Raji (cell line): ENCODE measurements around the gene WDR37.

ENCODE experiments used
- POLR2A ChIP-seq: IDR thresholded peaks from 2 replicates; pipeline ENCODE4 v1.6.1; 2011; ENCODE audit warnings: low read depth, low read length, control low read depth; ENCODE audit not compliant: insufficient read depth

The WDR37 gene

GRCh38 chr10:1104971-1105370 is 48.8 kb downstream of the WDR37 start:
- TF ChIP-seq POLR2A, result no peak

GRCh38 chr10:1107004-1107403 is 50.8 kb downstream of the WDR37 start:
- no peak for TF ChIP-seq POLR2A

GRCh38 chr10:1107679-1108078 is 51.5 kb downstream of the WDR37 start:
- TF ChIP-seq POLR2A, result no peak

- TF ChIP-seq POLR2A, result no peak
Measured at GRCh38 chr10:1109795-1110673, 53.8 kb downstream of the WDR37 start.

GRCh38 chr10:1110674-1111119 is 54.5 kb downstream of the WDR37 start:
- no peak for TF ChIP-seq POLR2A

DNA sequence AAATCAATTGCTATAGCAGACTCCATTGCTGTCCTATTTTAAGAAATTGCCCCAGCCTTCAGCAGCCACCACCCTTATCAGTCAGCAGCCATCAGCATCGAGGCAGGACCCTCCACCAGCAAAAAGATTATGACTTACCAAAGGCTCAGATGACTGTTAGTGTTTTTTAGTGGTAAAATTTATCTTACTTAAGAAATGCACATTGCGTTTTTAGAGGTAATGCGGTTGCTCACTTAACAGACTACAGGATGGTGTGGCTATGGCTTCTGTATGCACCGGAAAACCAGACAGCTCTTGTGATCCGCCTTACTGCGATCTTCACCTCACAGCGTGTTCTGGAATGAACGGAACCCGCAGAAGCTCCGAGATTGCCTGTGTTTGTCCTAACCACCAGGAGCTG is 58.1 kb downstream of the WDR37 start:
- no peak for TF ChIP-seq POLR2A

DNA sequence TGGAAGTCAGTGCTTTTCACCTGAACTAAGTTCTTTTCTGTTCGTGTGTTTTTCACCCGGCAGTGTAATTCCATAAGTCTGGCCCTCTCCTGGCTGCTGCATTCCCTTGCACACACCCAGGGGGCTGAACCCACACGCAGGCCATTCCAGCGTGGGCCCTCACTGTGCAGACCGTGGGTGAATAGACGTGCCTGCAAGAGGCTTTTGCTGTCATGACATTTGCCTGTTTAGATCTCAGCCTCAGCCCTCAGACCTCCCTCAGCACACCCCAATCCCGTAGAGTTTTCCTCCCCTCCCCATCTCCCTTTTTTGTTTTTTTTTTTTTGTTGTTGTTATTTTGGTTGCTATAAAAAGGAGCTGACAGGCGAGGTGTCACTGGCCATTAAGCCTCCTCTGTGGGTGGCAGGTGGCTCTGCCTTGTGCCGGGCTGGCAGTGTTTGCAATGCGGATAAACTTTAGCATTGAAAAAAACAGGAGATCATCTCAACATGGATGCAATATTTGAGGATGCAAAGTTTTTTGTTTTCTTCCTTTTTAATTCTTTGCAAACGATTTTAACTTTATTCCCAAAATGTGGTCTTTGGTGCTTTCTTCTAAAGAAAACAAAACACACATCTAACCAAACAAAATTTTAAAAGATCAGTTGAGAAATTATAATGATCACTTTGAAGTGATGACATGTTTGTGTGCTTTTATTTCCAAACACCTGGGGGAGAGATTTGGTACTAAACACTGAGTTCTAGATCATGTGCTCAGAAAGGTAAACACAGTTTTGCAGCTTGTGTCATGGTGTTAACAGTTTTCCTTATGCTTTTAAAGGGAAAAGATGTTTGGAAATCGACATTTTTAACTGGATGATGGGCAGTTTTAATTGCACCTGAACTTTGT is 58.8 kb downstream of the WDR37 start:
- TF ChIP-seq POLR2A, result no peak

DNA sequence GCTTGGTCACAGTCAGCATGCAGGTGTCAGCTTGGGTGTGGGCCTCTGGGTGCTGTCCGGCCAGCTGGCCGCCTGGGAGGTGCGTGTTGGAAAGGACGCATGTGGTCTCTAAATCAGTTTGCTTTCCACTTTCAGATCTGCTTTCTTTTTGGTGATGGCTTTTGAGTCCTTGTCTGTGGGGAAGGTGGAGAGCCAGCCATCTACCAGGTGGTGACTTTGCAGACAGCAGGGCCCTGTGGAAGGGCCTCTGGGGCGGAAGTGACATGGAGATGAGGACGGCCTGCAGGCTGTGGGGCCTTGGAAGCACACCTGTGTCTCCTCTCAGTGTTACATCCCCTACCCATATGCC is 59.4 kb downstream of the WDR37 start:
- no peak for TF ChIP-seq POLR2A

GRCh38 chr10:1116051-1116450 is 59.9 kb downstream of the WDR37 start:
- no peak for TF ChIP-seq POLR2A

DNA sequence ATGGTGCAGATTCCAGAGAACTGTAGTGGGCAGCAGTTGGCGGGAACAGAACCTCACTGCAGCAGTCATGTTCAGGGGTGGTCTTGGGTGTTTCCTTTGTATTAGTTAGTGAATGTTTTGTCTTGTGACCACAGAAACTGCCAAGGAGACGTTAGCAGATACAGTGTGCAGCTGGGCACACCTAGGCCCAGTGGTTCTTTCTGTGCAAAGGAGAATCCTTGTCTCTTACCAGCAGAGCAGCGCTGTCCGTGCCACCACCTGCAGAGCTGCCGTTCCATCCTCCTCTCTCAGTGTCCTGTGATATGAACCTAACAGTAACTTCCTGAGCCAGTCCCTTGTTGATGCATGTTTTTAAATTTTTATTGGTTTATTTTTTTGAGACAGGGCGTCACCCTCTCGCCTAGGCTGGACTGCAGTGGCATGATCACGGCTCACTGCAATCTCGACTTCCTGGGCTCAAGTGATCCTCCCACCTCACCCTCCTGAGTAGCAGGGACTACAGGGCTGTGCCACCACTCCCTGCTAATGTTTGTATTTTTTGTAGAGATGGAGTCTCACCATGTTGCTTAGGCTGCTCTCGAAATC is 60.6 kb downstream of the WDR37 start:
- no peak for TF ChIP-seq POLR2A

GRCh38 chr10:1117651-1118050 is 61.5 kb downstream of the WDR37 start:
- TF ChIP-seq POLR2A, result no peak

DNA sequence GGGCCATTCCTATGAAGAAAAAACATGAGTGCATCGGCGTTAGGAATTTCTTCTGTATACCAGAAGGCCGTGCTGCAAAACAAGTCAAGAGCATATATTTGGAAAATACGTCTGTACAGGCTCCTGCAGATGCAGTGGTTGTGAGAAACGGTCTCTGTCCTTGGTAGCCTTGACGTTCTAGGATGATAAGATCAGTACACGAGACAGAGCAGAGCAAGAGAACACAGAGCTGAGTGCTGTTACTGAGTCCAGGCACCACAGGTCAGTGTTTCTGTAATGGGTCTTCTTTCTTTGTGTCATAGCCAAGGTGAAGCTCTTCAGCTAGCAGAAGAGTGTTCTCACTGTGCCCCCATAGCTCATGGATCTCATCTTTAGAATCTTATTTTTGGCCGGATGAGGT is 62.8 kb downstream of the WDR37 start:
- no peak for TF ChIP-seq POLR2A

- no peak for TF ChIP-seq POLR2A
Measured at GRCh38 chr10:1119501-1119900, 63.3 kb downstream of the WDR37 start.

- TF ChIP-seq POLR2A, result no peak
Measured at GRCh38 chr10:1120306-1120705, 64.1 kb downstream of the WDR37 start.

DNA sequence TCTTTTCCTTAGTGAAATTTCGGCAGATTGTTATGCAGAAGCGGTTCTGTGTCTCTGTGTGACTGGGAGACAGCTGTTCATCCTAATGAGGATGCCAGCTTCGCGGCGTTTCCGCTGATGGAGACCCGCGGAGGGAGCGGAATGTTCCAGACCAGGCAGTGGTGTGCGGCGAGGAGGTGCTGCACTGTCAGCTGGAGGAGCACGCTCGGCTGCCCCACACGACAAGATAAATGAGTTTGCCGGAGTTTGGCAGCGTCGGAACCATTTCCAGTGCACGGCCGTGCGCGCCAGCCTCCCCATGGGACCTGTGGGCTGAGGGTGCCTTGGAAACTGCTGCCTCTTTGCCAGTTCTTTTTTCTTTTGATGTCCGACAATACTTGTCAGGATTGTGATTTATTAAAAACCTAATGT is 64.6 kb downstream of the WDR37 start:
- no peak for TF ChIP-seq POLR2A

- TF ChIP-seq POLR2A, result no peak
Measured at GRCh38 chr10:1121271-1121970, 65.2 kb downstream of the WDR37 start.

DNA sequence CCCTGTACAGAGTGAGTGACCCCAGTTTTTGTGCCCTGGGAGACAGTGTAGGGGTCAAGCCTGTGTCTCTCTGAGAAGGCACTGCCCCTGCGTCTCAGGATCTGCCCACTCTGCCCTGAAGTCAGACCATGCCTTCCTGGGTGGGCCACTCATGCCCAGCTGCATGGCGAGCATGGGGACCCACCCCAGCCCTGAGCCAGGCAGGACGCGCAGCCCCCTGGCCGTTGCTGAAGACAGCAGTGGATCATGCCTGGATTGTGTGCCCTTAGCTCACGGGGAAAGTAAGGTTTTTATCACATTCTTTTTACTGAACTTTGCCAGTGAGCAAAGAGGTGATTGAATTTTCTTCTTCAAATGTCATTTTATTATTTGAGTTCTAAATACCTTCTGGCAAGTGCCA is 66.2 kb downstream of the WDR37 start:
- no peak for TF ChIP-seq POLR2A
